ENCODE results near the gene UVSSA. TPM values are rescaled to one million over a fixed set of nuclear protein-coding genes. Genes with fewer than 3 reads are reported as not detected.

Gene UVSSA
- total and polyA plus RNA-seq, 2 experiments from 2014 or later, result 2.9 to 4.1 TPM

DNA sequence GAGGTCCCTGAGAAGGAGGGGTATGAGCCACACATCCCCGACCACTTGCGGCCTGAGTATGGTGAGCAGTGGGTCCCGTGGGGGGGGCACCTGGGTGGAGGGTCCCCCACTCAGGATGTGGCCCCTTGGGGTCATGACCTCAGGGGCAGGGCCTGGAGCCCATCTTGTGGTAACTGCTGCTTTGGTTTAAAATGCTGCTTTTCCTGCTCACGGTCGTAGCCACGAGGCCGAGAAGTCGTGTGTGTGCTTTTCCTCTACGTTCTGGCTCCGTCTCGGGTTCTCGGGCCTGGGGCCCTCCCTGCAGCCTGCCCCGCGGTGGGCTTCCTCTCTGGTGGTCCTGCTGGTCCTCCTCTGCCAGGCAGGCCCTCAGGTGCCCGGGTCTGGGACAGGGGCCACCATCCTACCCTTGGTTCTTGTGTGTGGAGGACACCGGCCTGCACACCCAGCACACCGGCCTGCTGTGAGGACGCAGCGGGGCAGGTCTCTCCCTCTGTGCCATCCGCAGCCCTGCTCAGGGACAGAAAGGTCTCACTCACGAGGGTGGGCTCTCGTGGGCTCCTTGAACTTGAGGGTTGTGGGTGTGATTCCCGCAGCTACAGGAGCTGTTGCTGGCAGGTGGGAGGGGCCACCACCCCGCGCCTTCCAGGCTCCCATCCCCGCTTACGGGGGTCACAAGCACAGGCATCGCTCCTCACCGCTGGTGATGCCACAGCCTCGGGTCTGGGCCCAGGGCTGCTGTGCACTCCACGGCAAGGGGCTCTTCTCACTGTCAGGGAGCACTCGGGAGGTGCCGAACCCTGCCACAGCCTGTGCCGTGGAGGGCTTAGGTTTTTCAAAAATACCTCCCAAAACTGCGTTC lies 19.6 kb downstream of the UVSSA start:
- Histone ChIP-seq H3K36me3 (ENCODE audit: low read depth) (no peaks in the 10 kb centered on the region), H3K27ac (no peak overlapping the region), H3K4me2 (ENCODE audit: unreplicated experiment) (no peak overlapping the region), H3K9ac (no peak overlapping the region), H3K9me3 (ENCODE audit: low read depth) (no peaks in the 10 kb centered on the region), H3F3A (ENCODE audit: insufficient read depth) (no peaks in the 10 kb centered on the region), H3K4me3 (no peak overlapping the region), H4K20me1 (ENCODE audit: insufficient read depth) (no peaks in the 10 kb centered on the region), H3K27me3 (replicated peaks; ENCODE audit: insufficient read depth) (no peaks in the 10 kb centered on the region), H2AFZ (no peak overlapping the region), H3K9me2 (ENCODE audit: insufficient read depth) (no peaks in the 10 kb centered on the region), H3K4me1 (ENCODE audit: insufficient read depth) (no peaks in the 10 kb centered on the region), H3K79me2 (ENCODE audit: insufficient read depth) (no peaks in the 10 kb centered on the region)
- in situ Hi-C loops (cut with MboI), result no loop called here
- WGBS, 2 experiments (ENCODE audit: low coverage in 1 of 2, low lambda C conversion rate in 2 of 2, missing lambda C conversion rate in 2 of 2), result 93 to 95% methylated on average over 27 to 35 of the region's 35 CpGs
- no peak for TF ChIP-seq EZH2phosphoT487 (IDR thresholded peaks at IDR 0.05; ENCODE audit: insufficient read depth, low read depth)
- no peak for TF ChIP-seq EZH2 (IDR thresholded peaks at IDR 0.05; ENCODE audit: insufficient read depth, poor library complexity, severe bottlenecking)
- DNase-seq, result no peak

DNA sequence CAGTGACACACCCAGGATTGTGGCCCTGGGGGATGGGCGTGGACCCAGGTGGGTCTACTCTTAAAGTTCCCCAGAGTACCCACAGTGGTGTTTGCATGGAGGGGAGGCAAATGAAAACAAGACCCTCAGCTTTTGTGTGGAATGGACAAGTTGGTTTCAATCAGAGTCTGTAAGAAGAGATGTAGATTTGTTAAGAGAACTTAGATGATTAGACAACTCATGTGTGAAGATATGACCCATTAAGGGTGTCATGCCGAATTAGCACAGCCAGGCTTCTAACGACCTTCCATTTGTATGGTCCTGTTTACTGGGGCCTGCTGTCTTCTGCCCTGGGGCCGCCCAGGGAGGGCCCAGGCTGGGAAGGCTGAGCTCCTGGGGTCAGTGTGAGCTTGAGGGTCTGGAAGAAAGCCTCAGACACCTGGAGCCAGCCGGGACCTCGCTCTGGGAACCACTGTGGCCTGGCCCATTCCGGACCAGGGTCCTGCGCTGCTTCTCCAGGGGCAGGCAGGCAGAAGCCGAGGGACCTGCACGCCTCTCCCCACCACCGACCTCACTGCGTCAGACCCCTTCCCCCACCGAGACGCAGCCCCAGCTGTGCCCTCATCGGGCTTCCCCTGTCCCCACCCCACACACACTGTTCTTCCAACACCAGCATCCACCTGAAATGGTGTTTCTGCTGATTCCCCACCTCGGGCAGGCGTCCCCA lies 20.4 kb downstream of the UVSSA start:
- no peaks in the 10 kb centered on the region for H3K9me3 ChIP-seq (ENCODE audit: low read depth)
- DNase-seq, result no peak
- H3K4me3 ChIP-seq, result no peak overlapping the region
- 87 to 95% methylated on average over 8 to 17 of the region's 17 CpGs for WGBS, 2 experiments (ENCODE audit: low coverage in 1 of 2, low lambda C conversion rate in 2 of 2, missing lambda C conversion rate in 2 of 2)
- no peak overlapping the region for H3K9ac ChIP-seq
- no peaks in the 10 kb centered on the region for H3K27me3 ChIP-seq (replicated peaks; ENCODE audit: insufficient read depth)
- no peak overlapping the region for H2AFZ ChIP-seq
- H3K4me2 ChIP-seq (ENCODE audit: unreplicated experiment), result no peak overlapping the region
- H3K36me3 ChIP-seq (ENCODE audit: low read depth), result no peaks in the 10 kb centered on the region
- H3K9me2 ChIP-seq (ENCODE audit: insufficient read depth), result no peaks in the 10 kb centered on the region
- TF ChIP-seq EZH2 (IDR thresholded peaks at IDR 0.05; ENCODE audit: insufficient read depth, poor library complexity, severe bottlenecking), result no peak
- TF ChIP-seq EZH2phosphoT487 (IDR thresholded peaks at IDR 0.05; ENCODE audit: insufficient read depth, low read depth), result no peak
- no peak overlapping the region for H3K27ac ChIP-seq
- in situ Hi-C loops (cut with MboI), result no loop called here
- H4K20me1 ChIP-seq (ENCODE audit: insufficient read depth), result no peaks in the 10 kb centered on the region
- no peaks in the 10 kb centered on the region for H3F3A ChIP-seq (ENCODE audit: insufficient read depth)
- H3K79me2 ChIP-seq (ENCODE audit: insufficient read depth), result no peaks in the 10 kb centered on the region
- no peaks in the 10 kb centered on the region for H3K4me1 ChIP-seq (ENCODE audit: insufficient read depth)

DNA sequence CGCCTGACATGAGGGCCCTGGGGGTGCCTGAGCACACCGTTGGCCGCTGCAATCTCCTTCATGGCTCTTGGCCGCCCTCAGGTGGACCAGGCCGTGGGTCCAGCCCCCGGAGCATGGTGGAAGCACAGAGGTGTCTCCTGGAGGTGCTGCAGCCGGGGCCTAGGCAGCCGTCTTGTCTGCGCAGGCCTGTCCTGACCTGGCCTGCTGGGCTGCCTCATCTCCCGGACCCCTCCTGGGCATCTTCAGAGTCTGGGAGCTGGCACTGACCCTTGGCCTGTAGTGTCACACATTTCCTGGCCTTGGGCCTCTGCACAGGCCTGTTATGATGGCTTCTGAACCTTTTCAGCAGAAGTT lies 20.9 kb downstream of the UVSSA start:
- no peaks in the 10 kb centered on the region for H3K36me3 ChIP-seq (ENCODE audit: low read depth)
- no peak overlapping the region for H3K9ac ChIP-seq
- no peak overlapping the region for H3K27ac ChIP-seq
- no peaks in the 10 kb centered on the region for H3K9me2 ChIP-seq (ENCODE audit: insufficient read depth)
- H3K4me3 ChIP-seq, result no peak overlapping the region
- H3F3A ChIP-seq (ENCODE audit: insufficient read depth), result no peaks in the 10 kb centered on the region
- TF ChIP-seq EZH2 (IDR thresholded peaks at IDR 0.05; ENCODE audit: insufficient read depth, poor library complexity, severe bottlenecking), result no peak
- TF ChIP-seq EZH2phosphoT487 (IDR thresholded peaks at IDR 0.05; ENCODE audit: insufficient read depth, low read depth), result no peak
- DNase-seq, result no peak
- in situ Hi-C loops (cut with MboI), result no loop called here
- H3K27me3 ChIP-seq (replicated peaks; ENCODE audit: insufficient read depth), result no peaks in the 10 kb centered on the region
- WGBS, 2 experiments (ENCODE audit: low coverage in 1 of 2, low lambda C conversion rate in 2 of 2, missing lambda C conversion rate in 2 of 2), result 93 to 96% methylated on average over 10 of the region's 10 CpGs
- H3K4me2 ChIP-seq (ENCODE audit: unreplicated experiment), result no peak overlapping the region
- no peaks in the 10 kb centered on the region for H4K20me1 ChIP-seq (ENCODE audit: insufficient read depth)
- no peaks in the 10 kb centered on the region for H3K9me3 ChIP-seq (ENCODE audit: low read depth)
- no peak overlapping the region for H2AFZ ChIP-seq
- H3K4me1 ChIP-seq (ENCODE audit: insufficient read depth), result no peaks in the 10 kb centered on the region
- no peaks in the 10 kb centered on the region for H3K79me2 ChIP-seq (ENCODE audit: insufficient read depth)

DNA sequence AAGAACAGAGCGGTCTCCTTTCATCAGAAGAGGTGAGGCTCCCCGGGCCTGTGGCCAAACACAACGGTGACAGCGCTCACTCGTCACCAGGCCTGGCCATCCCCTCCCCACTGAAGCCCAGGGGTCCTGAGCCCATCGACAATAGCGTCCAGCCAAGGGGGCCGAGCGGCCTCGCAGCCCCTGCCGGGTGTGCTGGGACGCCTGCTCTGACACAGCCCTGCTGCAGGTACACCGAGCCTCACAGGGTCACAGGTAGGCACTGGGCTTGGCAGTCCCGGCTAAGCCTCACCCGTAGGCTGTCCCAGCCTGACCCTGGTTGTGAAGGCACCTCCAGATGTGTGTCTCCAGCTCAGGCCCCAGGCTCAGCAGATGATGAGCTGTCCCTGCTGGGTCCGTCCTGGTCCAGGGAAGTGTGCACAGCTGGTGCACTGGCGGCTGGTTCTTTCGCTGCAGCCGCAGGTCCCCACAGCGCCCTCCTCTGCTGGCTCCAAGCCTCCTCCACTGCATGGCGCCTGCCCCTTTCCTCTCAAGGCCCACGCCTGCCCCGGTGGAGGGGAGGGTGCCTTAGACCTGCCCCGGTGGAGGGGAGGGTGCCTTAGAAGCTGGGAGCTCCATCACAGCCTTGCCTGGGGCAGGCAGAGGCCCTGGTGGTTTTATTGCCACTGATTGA lies 21.5 kb downstream of the UVSSA start:
- Histone ChIP-seq H3K4me3 (no peak overlapping the region), H3K4me1 (ENCODE audit: insufficient read depth) (no peaks in the 10 kb centered on the region), H2AFZ (no peak overlapping the region), H3K9me2 (ENCODE audit: insufficient read depth) (no peaks in the 10 kb centered on the region), H3K9me3 (ENCODE audit: low read depth) (no peaks in the 10 kb centered on the region), H3K79me2 (ENCODE audit: insufficient read depth) (no peaks in the 10 kb centered on the region), H3K36me3 (ENCODE audit: low read depth) (no peaks in the 10 kb centered on the region), H3K4me2 (ENCODE audit: unreplicated experiment) (no peak overlapping the region), H3K9ac (no peak overlapping the region), H3F3A (ENCODE audit: insufficient read depth) (no peaks in the 10 kb centered on the region), H3K27ac (no peak overlapping the region), H4K20me1 (ENCODE audit: insufficient read depth) (no peaks in the 10 kb centered on the region), H3K27me3 (replicated peaks; ENCODE audit: insufficient read depth) (no peaks in the 10 kb centered on the region)
- in situ Hi-C loops (cut with MboI), result no loop called here
- no peak for DNase-seq
- TF ChIP-seq EZH2phosphoT487 (IDR thresholded peaks at IDR 0.05; ENCODE audit: insufficient read depth, low read depth), result no peak
- TF ChIP-seq EZH2 (IDR thresholded peaks at IDR 0.05; ENCODE audit: insufficient read depth, poor library complexity, severe bottlenecking), result no peak
- 90 to 93% methylated on average over 23 to 24 of the region's 24 CpGs for WGBS, 2 experiments (ENCODE audit: low coverage in 1 of 2, low lambda C conversion rate in 2 of 2, missing lambda C conversion rate in 2 of 2)
